B cell (primary cell): ENCODE measurements around the gene CASKIN1.

Source experiments
- CTCF ChIP-seq: fragments of 200-600 bp; IDR thresholded peaks from one replicate; pipeline ENCODE4 v1.8.0; 2022; ENCODE audit warnings: antibody characterized with exemption, mild to moderate bottlenecking
- EZH2 ChIP-seq: IDR thresholded peaks from 2 replicates; pipeline ENCODE4 v1.6.1; 2012; ENCODE audit warnings: borderline replicate concordance, low read depth, mild to moderate bottlenecking, moderate library complexity, low read length; ENCODE audit not compliant: insufficient read depth, poor library complexity, severe bottlenecking

- no peak for TF ChIP-seq CTCF
- no peak for TF ChIP-seq EZH2
These were observed 42.7 kb upstream of the CASKIN1 start for GRCh38 chr16:2238838-2239675.
